GM12865 (cell line): ENCODE data around the gene AK4.

ENCODE experiments used
- DNase-seq: peaks from one replicate; pipeline ENCODE4 v3.0.0; 2010; ENCODE audit warnings: low read depth
- H3K4me3 ChIP-seq: 2 replicates; pipeline ENCODE4 v1.5.1; 2011; ENCODE audit warnings: mild to moderate bottlenecking, low read depth, low read length, control low read depth
- TF ChIP-seq, protein P1 (sequence below): IDR thresholded peaks from 2 replicates; pipeline ENCODE4 v1.5.1; 2011; ENCODE audit warnings: low read length, control low read depth, low read depth, inconsistent platforms; ENCODE audit not compliant: insufficient read depth; ENCODE audit errors: missing control alignments

AK4 gene

DNA sequence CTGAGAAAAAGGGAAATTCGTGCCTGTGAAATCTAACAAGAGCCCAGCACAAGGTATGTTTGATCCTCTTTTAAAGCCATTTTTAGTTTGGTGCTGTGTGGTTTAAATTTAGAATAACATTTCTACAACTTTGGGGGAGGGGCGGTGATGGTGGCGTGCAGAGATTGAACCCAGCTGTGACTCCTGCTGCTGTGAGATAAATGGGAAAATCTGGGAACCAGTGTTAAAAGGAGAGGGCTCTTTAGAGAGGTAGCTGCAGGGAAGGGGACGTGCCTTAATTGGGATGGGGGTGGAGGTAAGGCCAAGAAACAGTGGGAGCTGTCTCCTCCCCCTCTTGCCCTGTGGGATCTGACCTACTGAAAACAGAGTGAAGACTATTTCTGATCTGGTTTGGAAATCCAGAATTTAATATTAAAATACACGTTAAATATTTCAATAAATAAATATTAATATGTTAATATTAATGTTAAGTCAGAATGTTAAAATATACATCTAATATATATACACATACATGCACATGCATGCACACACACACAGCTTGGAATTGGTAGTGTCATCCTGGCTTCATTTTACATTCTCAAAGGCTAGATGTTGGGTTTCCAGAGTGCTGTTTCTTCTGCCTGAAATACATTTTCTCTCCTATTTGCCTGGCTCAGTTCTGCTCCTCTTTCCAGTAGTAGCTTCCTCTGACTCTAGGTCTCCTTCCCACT is 131.2 kb downstream of the AK4 start:
- TF ChIP-seq, protein P1, sequence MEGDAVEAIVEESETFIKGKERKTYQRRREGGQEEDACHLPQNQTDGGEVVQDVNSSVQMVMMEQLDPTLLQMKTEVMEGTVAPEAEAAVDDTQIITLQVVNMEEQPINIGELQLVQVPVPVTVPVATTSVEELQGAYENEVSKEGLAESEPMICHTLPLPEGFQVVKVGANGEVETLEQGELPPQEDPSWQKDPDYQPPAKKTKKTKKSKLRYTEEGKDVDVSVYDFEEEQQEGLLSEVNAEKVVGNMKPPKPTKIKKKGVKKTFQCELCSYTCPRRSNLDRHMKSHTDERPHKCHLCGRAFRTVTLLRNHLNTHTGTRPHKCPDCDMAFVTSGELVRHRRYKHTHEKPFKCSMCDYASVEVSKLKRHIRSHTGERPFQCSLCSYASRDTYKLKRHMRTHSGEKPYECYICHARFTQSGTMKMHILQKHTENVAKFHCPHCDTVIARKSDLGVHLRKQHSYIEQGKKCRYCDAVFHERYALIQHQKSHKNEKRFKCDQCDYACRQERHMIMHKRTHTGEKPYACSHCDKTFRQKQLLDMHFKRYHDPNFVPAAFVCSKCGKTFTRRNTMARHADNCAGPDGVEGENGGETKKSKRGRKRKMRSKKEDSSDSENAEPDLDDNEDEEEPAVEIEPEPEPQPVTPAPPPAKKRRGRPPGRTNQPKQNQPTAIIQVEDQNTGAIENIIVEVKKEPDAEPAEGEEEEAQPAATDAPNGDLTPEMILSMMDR: no peak
- no peak for DNase-seq
- H3K4me3 ChIP-seq: no peak overlapping the region
